Left ventricle myocardium inferior (tissue), 1 donor: ENCODE results near the gene HECA. TPM values are rescaled to one million over a fixed set of nuclear protein-coding genes. Genes with fewer than 3 reads are reported as not detected.

ENCODE experiments used
- DNase-seq: peaks from one replicate; pipeline ENCODE4 v3.0.0-alpha.2; 2020
- H3K27ac ChIP-seq: fragments of 200-600 bp; replicated peaks from 2 replicates; pipeline ENCODE4 v1.8.0; 2021
- H3K27me3 ChIP-seq: fragments of 200-600 bp; 2 replicates; pipeline ENCODE4 v1.8.0; 2021; ENCODE audit warnings: low read depth
- H3K36me3 ChIP-seq: fragments of 200-600 bp; 2 replicates; pipeline ENCODE4 v1.8.0; 2021
- H3K4me1 ChIP-seq: fragments of 200-600 bp; 2 replicates; pipeline ENCODE4 v1.8.0; 2021
- H3K4me3 ChIP-seq: fragments of 200-600 bp; 2 replicates; pipeline ENCODE4 v1.8.0; 2021; ENCODE audit warnings: mild to moderate bottlenecking, moderate library complexity
- H3K9me3 ChIP-seq: fragments of 200-600 bp; replicated peaks from 2 replicates; pipeline ENCODE4 v1.8.0; 2021
- CTCF ChIP-seq: fragments of 200-600 bp; IDR thresholded peaks from 2 replicates; pipeline ENCODE4 v1.8.0; 2021; ENCODE audit warnings: antibody characterized with exemption, mild to moderate bottlenecking, borderline replicate concordance
- intact Hi-C: fragments of 100-400 bp; cut with micrococcal nuclease; formaldehyde crosslinking; loops from one replicate; pipeline ENCODE4 v1.11.0; 2022
- total RNA-seq: library from RNA; stranded (reverse); fragmentation: NEBNext Ultra II Directional; extraction: Animal tissue kit (Norgen Biotek cat#: 25700); gene quantifications from one replicate; pipeline ENCODE4 v1.2.1, GENCODE V29; 2021
- donor health status: DM: no; HTN: yes; CAD: no; lungs with severe emphysema.

HECA gene
- total RNA-seq, 1 donor from 2014 or later: 46.0 TPM

DNA sequence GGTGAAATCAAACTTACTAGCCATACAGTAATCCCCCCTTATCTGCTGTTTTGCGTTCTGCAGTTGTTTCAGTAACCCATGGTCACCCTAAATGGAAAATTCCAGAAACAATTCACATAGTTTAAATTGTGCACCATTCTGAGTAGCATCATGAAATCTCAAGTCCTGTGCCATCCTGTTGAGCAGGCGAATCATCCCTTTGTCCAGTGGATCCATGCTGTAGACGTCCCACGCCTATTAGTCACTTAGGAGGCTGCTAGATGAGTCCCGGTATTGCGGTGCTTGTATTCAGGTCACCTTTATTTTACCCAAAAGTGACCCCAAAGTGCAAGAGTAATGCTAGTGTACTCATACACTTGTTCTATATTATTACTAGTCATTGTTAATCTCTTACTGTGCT lies 46.4 kb downstream of the HECA start:
- no peak for TF ChIP-seq CTCF
- Histone ChIP-seq H3K4me3 (no peak overlapping the region), H3K27ac (no peak overlapping the region), H3K4me1 (no peaks in the 10 kb centered on the region), H3K9me3 (no peaks in the 10 kb centered on the region), H3K27me3 (no peaks in the 10 kb centered on the region), H3K36me3 (peaks cover 48% of the 10 kb centered on the region)
- no peak for DNase-seq
- intact Hi-C loops: no loop called here

- DNase-seq: no peak
- Histone ChIP-seq H3K9me3 (no peaks in the 10 kb centered on the region), H3K4me3 (no peak overlapping the region), H3K36me3 (peaks cover 20% of the 10 kb centered on the region), H3K27me3 (no peaks in the 10 kb centered on the region), H3K27ac (no peak overlapping the region), H3K4me1 (no peaks in the 10 kb centered on the region)
- intact Hi-C loops: no loop called here
- no peak for TF ChIP-seq CTCF
Measured at GRCh38 chr6:139184047-139184446, 49.2 kb downstream of the HECA start.

- H3K4me3 ChIP-seq: no peak overlapping the region
- TF ChIP-seq CTCF: no peak
- no peak overlapping the region for H3K27ac ChIP-seq
- intact Hi-C loops: no loop called here
- no peaks in the 10 kb centered on the region for H3K27me3 ChIP-seq
- no peaks in the 10 kb centered on the region for H3K4me1 ChIP-seq
- H3K36me3 ChIP-seq: peaks cover 16% of the 10 kb centered on the region
- H3K9me3 ChIP-seq: no peaks in the 10 kb centered on the region
- no peak for DNase-seq
Measured at GRCh38 chr6:139184459-139184858, 49.6 kb downstream of the HECA start.

DNA sequence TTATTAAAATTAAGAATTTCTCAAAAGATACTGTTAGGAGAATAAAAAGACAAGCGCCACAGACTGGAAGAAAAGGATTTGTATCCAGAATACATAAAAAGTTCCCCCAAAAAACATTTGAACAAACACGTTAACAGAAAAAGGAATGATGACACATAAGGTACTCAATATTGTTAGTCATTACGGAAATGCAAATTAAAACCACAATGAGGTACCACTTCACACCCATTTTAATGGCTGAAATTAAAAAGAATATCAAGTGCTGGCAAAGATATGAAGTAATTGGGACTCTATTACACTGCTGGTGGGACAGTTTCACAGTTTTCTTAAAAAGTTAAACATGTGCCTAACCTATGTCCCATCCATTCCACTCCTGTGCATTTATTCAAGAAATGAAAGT lies 51.4 kb downstream of the HECA start:
- no peak for DNase-seq

DNA sequence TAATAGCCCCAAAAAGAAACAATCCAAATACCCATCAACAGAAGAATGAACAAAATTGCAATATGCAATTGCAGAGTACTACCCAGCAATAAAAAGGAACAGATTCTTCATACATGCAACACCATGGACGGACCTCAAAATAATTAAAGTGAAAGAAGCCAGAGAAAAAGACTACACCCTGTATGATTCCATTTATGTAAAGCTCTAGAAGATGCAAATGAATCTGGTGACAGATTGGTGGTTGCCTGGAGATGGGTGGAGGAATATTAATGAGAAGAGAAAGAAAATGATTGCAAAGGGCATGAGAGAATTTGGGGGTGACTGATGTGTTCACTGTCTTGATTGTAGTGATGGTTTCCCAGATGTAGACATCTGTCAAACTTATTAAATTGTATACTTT lies 51.8 kb downstream of the HECA start:
- TF ChIP-seq CTCF: no peak
- DNase-seq: no peak
- intact Hi-C loops: no loop called here
- H3K4me3 ChIP-seq: no peak overlapping the region
- H3K9me3 ChIP-seq: no peaks in the 10 kb centered on the region
- peaks cover under 1% of the 10 kb centered on the region for H3K36me3 ChIP-seq
- H3K27ac ChIP-seq: no peak overlapping the region
- no peaks in the 10 kb centered on the region for H3K27me3 ChIP-seq
- no peaks in the 10 kb centered on the region for H3K4me1 ChIP-seq

More for the DNA sequence above, 51.4 kb downstream of the HECA start:
- H3K27me3 ChIP-seq: no peaks in the 10 kb centered on the region
- no peaks in the 10 kb centered on the region for H3K9me3 ChIP-seq
- no peak overlapping the region for H3K4me3 ChIP-seq
- H3K27ac ChIP-seq: no peak overlapping the region
- TF ChIP-seq CTCF: no peak
- intact Hi-C loops: no loop called here
- H3K4me1 ChIP-seq: no peaks in the 10 kb centered on the region
- peaks cover 5% of the 10 kb centered on the region for H3K36me3 ChIP-seq

- no peak overlapping the region for H3K27ac ChIP-seq
- no peaks in the 10 kb centered on the region for H3K27me3 ChIP-seq
- no peak for TF ChIP-seq CTCF
- no peaks in the 10 kb centered on the region for H3K36me3 ChIP-seq
- no peaks in the 10 kb centered on the region for H3K4me1 ChIP-seq
- H3K9me3 ChIP-seq: no peaks in the 10 kb centered on the region
- intact Hi-C loops: no loop called here
- no peak for DNase-seq
- H3K4me3 ChIP-seq: no peak overlapping the region
Measured at GRCh38 chr6:139187489-139187888, 52.6 kb downstream of the HECA start.
